Right forelimb (tissue), 1 donor: Measurements from ENCODE around the gene ARHGAP24.
"Not testable (repeated sequence)": the region's sequence is repeated elsewhere in the genome, so short reads cannot be mapped to it uniquely, and the experiment has no call there.

Experiments used
- DNase-seq: peaks from one replicate; pipeline ENCODE4 v3.0.0-alpha.2; 2018

The ARHGAP24 gene

DNA sequence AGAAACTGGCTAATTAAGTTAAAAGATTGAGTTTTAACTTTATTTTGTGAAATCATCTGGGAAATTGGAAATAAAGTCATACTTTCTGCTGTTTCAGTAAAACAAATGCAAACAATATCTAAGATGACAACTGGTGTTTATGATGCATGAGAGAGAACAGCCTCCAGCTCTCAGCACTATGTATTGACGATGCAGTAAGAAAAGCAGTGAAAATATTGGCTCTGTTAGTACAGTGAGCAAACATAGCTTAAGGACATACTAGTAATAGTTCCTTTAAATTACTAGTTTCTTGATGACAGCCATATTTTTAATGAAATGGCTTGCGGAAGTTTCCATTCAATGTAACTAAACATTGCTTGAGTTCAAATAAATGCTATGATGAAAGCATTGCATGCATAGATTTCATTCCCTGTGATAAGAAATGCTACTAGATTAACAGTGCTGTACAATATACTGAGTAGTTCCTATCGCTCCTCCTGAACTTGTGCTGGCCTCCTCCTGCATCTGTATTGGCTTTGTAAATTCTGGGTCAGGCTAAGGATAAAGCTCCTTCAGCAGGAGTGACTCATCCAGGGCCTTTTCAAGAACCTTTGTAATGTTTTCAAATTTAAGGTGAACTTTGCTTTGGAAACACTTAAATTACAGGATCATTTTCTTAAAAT is 11.6 kb downstream of the ARHGAP24 start:
- DNase-seq: no peak

- no peak for DNase-seq
Measured at GRCh38 chr4:85488416-85488815, 13.5 kb downstream of the ARHGAP24 start.

GRCh38 chr4:85489273-85489981 is 14.5 kb downstream of the ARHGAP24 start:
- no peak for DNase-seq

GRCh38 chr4:85491527-85491926 is 16.6 kb downstream of the ARHGAP24 start:
- no peak for DNase-seq

GRCh38 chr4:85492336-85492735 is 17.4 kb downstream of the ARHGAP24 start:
- no peak for DNase-seq

GRCh38 chr4:85495621-85496020 is 20.7 kb downstream of the ARHGAP24 start:
- no peak for DNase-seq

- no peak for DNase-seq
Measured at GRCh38 chr4:85496126-85496849, 21.3 kb downstream of the ARHGAP24 start.

DNA sequence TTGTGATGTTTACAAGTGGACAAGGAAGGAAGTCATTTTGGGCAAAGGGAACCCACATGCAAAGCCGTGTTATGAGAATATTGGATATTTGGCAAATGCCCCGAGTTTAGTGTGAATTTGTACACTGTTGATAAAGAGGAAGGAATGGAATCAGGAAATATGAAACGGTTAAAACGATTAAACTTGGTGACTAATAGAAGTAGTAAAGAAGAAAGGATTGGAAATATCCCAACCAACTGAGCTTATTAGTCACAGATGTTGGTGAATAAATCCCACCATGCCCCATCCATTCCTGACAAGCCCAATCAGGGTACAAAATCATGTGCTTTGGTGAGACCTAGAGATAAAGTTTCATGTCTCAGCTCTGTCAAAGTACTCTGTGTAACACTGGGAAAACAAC is 22.0 kb downstream of the ARHGAP24 start:
- no peak for DNase-seq

DNA sequence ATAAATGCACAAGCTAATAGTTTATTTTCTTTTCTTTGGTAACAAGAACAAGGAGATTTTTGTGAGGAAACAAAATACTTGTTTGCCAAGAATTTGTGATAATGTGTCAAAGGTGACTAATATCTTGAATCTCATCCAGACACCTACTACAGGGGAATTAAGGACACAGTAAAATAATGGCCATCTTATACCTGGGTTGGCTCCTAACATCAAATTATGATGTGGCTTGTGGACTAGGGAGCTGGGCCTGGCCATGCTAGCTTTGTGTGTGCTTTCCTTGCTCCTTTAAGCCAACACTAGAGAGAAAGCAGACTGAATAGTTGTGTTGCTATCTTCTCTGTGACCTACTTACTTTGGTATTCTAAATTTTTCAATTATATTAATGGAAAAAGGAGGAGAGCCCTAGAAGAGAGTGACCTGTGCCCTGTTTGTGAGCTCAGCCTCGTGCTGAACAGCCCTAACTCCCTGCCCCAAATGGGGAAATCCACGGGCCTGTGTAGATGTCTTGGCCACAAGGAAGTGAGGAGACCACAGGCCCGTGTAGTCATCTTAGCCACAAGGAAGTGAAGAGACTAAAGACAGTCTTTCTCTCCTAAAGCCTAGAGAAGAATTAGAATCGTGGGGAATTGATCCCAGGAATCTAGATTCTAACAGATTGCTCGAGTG is 23.3 kb downstream of the ARHGAP24 start:
- no peak for DNase-seq

GRCh38 chr4:85499573-85499972 is 24.6 kb downstream of the ARHGAP24 start:
- no peak for DNase-seq

- DNase-seq: no peak
Measured at GRCh38 chr4:85500110-85500867, 25.3 kb downstream of the ARHGAP24 start.

DNA sequence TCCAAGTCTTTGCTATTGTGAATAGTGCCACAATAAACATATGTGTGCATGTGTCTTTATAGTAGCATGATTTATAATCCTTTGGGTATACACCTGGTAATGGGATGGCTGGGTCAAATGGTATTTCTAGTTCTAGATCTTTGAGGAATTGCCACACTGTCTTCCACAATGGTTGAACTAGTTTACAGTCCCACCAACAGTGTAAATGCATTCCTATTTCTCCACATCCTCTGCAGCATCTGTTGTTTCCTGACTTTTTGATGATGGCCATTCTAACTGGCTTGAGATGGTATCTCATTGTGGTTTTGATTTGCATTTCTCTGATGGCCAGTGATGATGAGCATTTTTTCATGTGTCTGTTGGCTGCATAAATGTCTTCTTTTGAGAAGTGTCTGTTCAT is 26.2 kb downstream of the ARHGAP24 start:
- not testable (repeated sequence) for DNase-seq

DNA sequence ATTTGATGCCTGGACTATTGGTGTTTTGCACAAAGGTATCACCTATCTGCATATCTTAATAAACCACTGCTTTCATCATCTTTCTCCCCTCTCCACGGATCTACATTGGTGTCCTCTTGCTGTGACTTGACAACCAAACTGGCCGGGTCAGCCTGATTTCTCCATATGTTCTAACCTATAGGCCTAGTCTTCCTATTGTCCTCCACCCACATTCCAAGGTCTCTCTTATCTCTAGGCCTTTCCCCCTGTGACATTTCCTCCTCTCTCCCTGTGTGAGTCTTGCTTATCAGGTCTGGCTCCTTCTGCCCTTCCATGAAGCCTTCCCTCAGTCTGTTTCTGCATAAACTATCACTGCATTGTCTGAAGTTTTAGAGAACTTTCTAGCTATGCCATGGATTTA is 33.7 kb downstream of the ARHGAP24 start:
- DNase-seq: no peak

GRCh38 chr4:85509882-85510631 is 35.1 kb downstream of the ARHGAP24 start:
- no peak for DNase-seq

DNA sequence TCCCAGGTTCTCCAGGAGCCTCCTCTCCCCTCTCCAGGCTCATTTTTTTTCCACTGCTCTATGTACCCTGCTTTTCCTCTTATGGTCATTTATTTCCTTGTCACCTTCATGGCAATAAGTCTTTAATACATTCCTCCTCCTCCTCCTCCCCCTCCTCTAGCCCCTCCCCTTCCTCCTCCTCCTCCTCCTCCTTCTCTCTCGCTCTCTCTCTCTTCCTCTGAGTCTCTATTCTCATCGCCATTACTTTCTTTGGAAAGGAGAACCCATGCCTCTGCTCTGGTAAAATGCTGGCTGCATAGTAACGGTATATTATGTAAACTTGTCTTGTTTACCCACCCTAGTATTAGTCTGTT is 35.7 kb downstream of the ARHGAP24 start:
- DNase-seq: no peak

DNA sequence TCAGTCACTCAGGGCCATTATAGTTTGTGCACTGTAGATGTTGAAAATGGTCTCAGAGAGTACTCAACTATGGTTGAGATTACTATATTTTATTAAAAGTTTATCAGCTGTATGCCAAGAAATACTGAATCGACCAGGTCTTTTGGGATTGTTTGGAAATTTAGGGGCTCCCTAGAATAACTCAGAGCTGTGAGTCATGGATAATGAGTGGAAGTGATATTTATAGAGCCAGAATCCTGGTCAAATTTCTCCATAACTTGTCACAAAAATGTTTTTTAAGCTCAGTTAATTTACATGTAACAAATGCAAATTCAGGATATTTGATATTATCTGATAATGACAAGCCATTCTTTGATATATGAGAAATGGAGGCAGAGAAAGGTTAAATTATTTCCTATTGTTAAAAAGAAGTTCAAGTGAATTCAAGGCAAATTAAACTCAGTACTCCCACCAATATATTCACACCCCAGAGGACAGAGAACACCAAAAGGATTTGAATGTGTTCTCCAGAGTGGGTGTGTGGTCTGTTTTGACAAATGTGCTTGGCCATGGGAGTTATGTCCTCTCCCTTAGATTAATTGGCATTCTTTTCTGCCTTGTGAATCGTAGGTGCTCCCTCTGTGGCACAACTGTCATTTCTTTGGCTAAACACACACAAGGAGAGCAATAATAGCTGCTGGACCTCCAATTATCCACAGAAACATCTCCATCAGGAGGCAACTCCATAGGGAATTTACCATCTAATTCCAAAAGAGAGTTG is 37.7 kb downstream of the ARHGAP24 start:
- DNase-seq: no peak

GRCh38 chr4:85514117-85514516 is 39.2 kb downstream of the ARHGAP24 start:
- DNase-seq: no peak

DNA sequence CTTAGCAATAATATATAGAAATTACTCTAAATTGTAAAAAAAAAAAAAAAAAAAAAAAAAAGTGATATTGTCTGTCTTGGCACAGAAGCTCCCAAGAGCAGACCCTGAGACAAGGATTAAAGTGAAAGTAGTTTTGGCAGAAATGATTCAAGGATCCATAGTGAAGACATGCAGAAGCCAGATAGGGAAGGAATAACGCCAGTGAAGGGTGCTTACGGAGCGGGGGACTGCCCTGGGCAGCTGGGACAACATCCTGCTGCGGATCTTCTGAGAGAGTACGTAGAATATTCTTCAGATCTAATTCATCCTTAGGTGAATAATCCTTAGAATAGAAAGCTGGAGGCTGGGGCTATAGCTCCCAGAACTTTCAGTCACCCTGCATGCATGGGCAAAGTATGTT is 39.8 kb downstream of the ARHGAP24 start:
- no peak for DNase-seq

- no peak for DNase-seq
Measured at GRCh38 chr4:85515701-85516100, 40.8 kb downstream of the ARHGAP24 start.

DNA sequence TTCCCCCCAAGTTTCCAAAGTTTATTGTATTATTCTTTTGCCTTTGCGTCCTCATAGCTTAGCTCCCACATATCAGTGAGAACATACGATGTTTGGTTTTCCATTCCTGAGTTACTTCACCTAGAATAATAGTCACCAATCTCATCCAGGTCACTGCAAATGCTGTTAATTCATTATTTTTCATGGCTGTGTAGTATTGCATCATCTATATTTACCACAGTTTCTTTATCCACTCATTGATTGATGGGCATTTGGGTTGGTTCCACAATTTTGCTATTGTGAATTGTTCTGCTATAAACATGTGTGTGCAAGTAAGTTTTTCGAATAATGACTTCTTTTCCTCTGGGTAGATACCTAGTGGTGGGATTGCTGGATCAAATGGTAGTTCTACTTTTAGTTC is 43.6 kb downstream of the ARHGAP24 start:
- not testable (repeated sequence) for DNase-seq
